RWPE1 (cell line): ENCODE measurements around the gene LGMN.

Experiments
- CTCF ChIA-PET: fragments of 350-600 bp; sonication (Branson Sonifier 250); formaldehyde crosslinking; extraction: SDS; loops from one replicate; lab custom pipeline; 2021; lab: Yijun Ruan, JAX
- POLR2A ChIA-PET: fragments of 400-600 bp; formaldehyde crosslinking; extraction: SDS; loops from one replicate; lab custom pipeline; 2020; ENCODE audit warnings: antibody characterized with exemption; ENCODE audit not compliant: low non-redundant PET; lab: Yijun Ruan, JAX
- DNase-seq: peaks from one replicate; pipeline ENCODE4 v3.0.0; 2012; ENCODE audit warnings: low spot score
- H3K27ac ChIP-seq: fragments of 450-650 bp; 2 replicates; pipeline ENCODE4 v1.5.1; 2017
- CTCF ChIP-seq: fragments of 450-650 bp; conservative IDR thresholded peaks from 2 replicates; pipeline ENCODE4 v1.5.1; 2017; ENCODE audit warnings: low read depth, mild to moderate bottlenecking

LGMN gene

DNA sequence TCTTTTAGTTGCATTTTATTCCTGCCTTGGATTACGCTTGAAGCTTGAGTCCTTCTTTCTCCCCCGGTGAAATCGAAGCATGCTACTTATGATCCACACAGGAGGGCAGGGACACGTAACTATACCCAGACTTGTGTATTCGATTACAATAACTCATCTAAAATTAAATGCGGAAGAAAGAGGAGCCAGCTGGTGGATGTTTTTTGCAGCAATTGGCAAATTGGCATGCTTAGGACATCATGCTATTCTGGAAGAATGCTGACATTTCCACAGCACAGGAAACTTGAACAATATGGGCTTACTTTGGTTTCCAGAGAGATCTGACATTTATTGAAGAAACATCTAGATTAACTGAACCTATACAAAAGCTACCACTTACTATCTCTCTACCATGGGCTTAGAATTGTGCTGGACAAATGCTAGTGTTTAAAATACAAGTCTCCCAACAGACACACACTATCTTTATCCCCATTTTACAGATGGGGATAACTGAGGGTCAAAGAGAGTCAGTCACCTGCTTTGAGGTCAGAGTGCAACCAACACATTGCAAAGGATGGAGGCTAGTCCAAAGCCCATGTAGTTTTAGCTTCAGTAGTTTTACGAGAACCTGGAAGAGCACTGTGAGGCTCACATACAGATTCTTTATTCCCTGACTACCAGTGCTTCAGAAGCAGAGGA is 36.3 kb downstream of the LGMN start:
- TF ChIP-seq CTCF, result no peak
- CTCF ChIA-PET, result interaction anchor here (0.6 to 0.7 kb wide), 2 partner anchors 11 to 1460 kb away, joined by 3 to 4 read pairs; no protein-coding TSS in a partner anchor
- no peak overlapping the region for H3K27ac ChIP-seq
- POLR2A ChIA-PET, result no interaction called here
- no peak for DNase-seq

GRCh38 chr14:92710001-92710341 is 38.5 kb downstream of the LGMN start:
- CTCF ChIA-PET, result interaction anchor here (0.7 to 1.2 kb wide), 3 partner anchors 23 to 1659 kb away, joined by 3 read pairs; no protein-coding TSS in a partner anchor
- DNase-seq, result no peak
- no peak overlapping the region for H3K27ac ChIP-seq
- POLR2A ChIA-PET, result no interaction called here
- no peak for TF ChIP-seq CTCF

GRCh38 chr14:92709340-92710000 is 39.0 kb downstream of the LGMN start:
- ChIA-PET CTCF (interaction anchor here (0.7 to 1.2 kb wide), 3 partner anchors 23 to 1658 kb away, joined by 3 read pairs; no protein-coding TSS in a partner anchor), POLR2A (no interaction called here)
- DNase-seq, result no peak
- no peak overlapping the region for H3K27ac ChIP-seq
- no peak for TF ChIP-seq CTCF

DNA sequence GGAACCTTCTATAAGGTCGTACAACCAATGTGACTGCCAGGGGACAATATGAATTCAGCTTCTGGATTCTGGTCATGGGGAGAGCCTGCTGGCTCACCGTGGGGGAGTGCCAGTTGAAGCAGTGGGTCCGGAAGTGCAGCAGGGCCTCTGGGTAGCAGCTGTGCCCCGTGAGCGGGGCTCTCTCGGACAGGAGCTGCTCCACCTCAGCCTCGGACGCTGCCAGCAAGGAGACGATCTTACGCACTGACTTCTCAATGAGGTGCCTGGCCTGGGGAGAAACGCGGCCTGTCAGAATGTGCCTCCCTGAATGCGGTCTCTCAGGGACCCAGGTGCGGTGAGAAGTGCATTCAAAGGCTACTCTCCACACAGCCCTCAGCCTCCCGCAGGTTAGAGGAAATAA is 42.0 kb downstream of the LGMN start:
- CTCF ChIA-PET, result interaction anchor here (1.0 kb wide), 1 partner anchor 19 kb away, joined by 4 read pairs; no protein-coding TSS in a partner anchor
- TF ChIP-seq CTCF, result no peak
- no peak for DNase-seq
- H3K27ac ChIP-seq, result no peak overlapping the region
- POLR2A ChIA-PET, result no interaction called here

GRCh38 chr14:92704821-92705220 is 43.6 kb downstream of the LGMN start:
- POLR2A ChIA-PET, result no interaction called here
- DNase-seq, result no peak
- no peak for TF ChIP-seq CTCF
- no peak overlapping the region for H3K27ac ChIP-seq
- CTCF ChIA-PET, result interaction anchor here (0.9 kb wide), 1 partner anchor 400 kb away, joined by 4 read pairs; no protein-coding TSS in a partner anchor

- no peak for TF ChIP-seq CTCF
- H3K27ac ChIP-seq, result no peak overlapping the region
- CTCF ChIA-PET, result interaction anchor here (0.6 kb wide), 1 partner anchor 48 kb away, joined by 3 read pairs; no protein-coding TSS in a partner anchor
- DNase-seq, result no peak
- POLR2A ChIA-PET, result no interaction called here
Observed at GRCh38 chr14:92704036-92704804, 44.2 kb downstream of the LGMN start.
